ENCODE data around the gene OCIAD1. TPM values are rescaled to one million over a fixed set of nuclear protein-coding genes. Genes with fewer than 3 reads are reported as not detected.

OCIAD1 gene
- total RNA-seq, 1 donor from 2014 or later = 104 TPM

- Mint-ChIP-seq H3K9me3 (no peaks in the 10 kb centered on the region), H3K27me3 (no peaks in the 10 kb centered on the region), H3K4me1 (peaks cover 27% of the 10 kb centered on the region), H3K4me3 (no peak overlapping the region), H3K27ac (no peak overlapping the region), H3K36me3 (ENCODE audit: low read depth) (no peaks in the 10 kb centered on the region)
- POLR2A ChIA-PET = interaction anchor here (1.7 kb wide), 1 partner anchor 10 kb away, joined by 3 read pairs; no protein-coding TSS in a partner anchor
- DNase-seq (no peak), ATAC-seq (ENCODE audit: low read depth) (no peak)
- CTCF ChIA-PET = no interaction called here
- intact Hi-C loops (cut with micrococcal nuclease) = no loop called here
- no peak for TF ChIP-seq CTCF (IDR thresholded peaks at IDR 0.05)
These were observed 40.3 kb upstream of the OCIAD1 start for GRCh38 chr4:48790561-48790960.

GRCh38 chr4:48791313-48791712 is 39.6 kb upstream of the OCIAD1 start:
- no peak overlapping the region for H3K27ac Mint-ChIP-seq
- H3K9me3 Mint-ChIP-seq = no peaks in the 10 kb centered on the region
- H3K4me3 Mint-ChIP-seq = no peak overlapping the region
- ChIA-PET POLR2A (interaction anchor here (1.7 kb wide), 1 partner anchor 11 kb away, joined by 3 read pairs; no protein-coding TSS in a partner anchor), CTCF (no interaction called here)
- H3K27me3 Mint-ChIP-seq = no peaks in the 10 kb centered on the region
- no peak for TF ChIP-seq CTCF (IDR thresholded peaks at IDR 0.05)
- H3K4me1 Mint-ChIP-seq = peaks cover 33% of the 10 kb centered on the region
- intact Hi-C loops (cut with micrococcal nuclease) = no loop called here
- DNase-seq = no peak
- H3K36me3 Mint-ChIP-seq (ENCODE audit: low read depth) = no peaks in the 10 kb centered on the region
- ATAC-seq (ENCODE audit: low read depth) = no peak

GRCh38 chr4:48792348-48793006 is 38.4 kb upstream of the OCIAD1 start:
- CTCF ChIA-PET = interaction anchor here (1.5 kb wide), 1 partner anchor 10 kb away, joined by 4 read pairs; no protein-coding TSS in a partner anchor
- no peak for TF ChIP-seq CTCF (IDR thresholded peaks at IDR 0.05)
- POLR2A ChIA-PET = interaction anchor here (1.7 kb wide), 1 partner anchor 12 kb away, joined by 3 read pairs; no protein-coding TSS in a partner anchor
- ATAC-seq (ENCODE audit: low read depth) (no peak), DNase-seq (no peak)
- intact Hi-C loops (cut with micrococcal nuclease) = no loop called here
- H3K27ac Mint-ChIP-seq = no peak overlapping the region
- H3K27me3 Mint-ChIP-seq = no peaks in the 10 kb centered on the region
- no peaks in the 10 kb centered on the region for H3K36me3 Mint-ChIP-seq (ENCODE audit: low read depth)
- H3K4me1 Mint-ChIP-seq = peaks cover 41% of the 10 kb centered on the region
- no peaks in the 10 kb centered on the region for H3K9me3 Mint-ChIP-seq
- H3K4me3 Mint-ChIP-seq = no peak overlapping the region

- ChIA-PET CTCF (interaction anchor here (0.8 kb wide), 1 partner anchor 216 kb away, joined by 3 read pairs; no protein-coding TSS in a partner anchor), POLR2A (interaction anchor here (0.6 to 0.8 kb wide), 3 partner anchors 12 to 747 kb away, joined by 4 to 12 read pairs (median 5); no protein-coding TSS in a partner anchor)
- ATAC-seq (ENCODE audit: low read depth) (no peak), DNase-seq (no peak)
- TF ChIP-seq CTCF (IDR thresholded peaks at IDR 0.05) = no peak
- Mint-ChIP-seq H3K36me3 (ENCODE audit: low read depth) (no peaks in the 10 kb centered on the region), H3K27ac (peak overlapping the region; percentile 12), H3K4me1 (peaks cover 41% of the 10 kb centered on the region), H3K27me3 (no peaks in the 10 kb centered on the region), H3K9me3 (no peaks in the 10 kb centered on the region), H3K4me3 (peak overlapping the region; percentile 17)
- intact Hi-C loops (cut with micrococcal nuclease) = no loop called here
These were observed 35.8 kb upstream of the OCIAD1 start for GRCh38 chr4:48795108-48795507.

GRCh38 chr4:48796191-48796926 is 34.5 kb upstream of the OCIAD1 start:
- DNase-seq (no peak), ATAC-seq (ENCODE audit: low read depth) (no peak)
- H3K27me3 Mint-ChIP-seq = no peaks in the 10 kb centered on the region
- H3K27ac Mint-ChIP-seq = no peak overlapping the region
- no peaks in the 10 kb centered on the region for H3K36me3 Mint-ChIP-seq (ENCODE audit: low read depth)
- no peaks in the 10 kb centered on the region for H3K9me3 Mint-ChIP-seq
- intact Hi-C loops (cut with micrococcal nuclease) = no loop called here
- no peak overlapping the region for H3K4me3 Mint-ChIP-seq
- ChIA-PET POLR2A (no interaction called here), CTCF (no interaction called here)
- peaks cover 41% of the 10 kb centered on the region for H3K4me1 Mint-ChIP-seq
- TF ChIP-seq CTCF (IDR thresholded peaks at IDR 0.05) = no peak

All from activated B cell treated with CpG ODN at 0.5 μM for 24 hours (primary cell).